Left lung (tissue), 10 donors: ENCODE results near the gene PRKN. TPM values are rescaled to one million over a fixed set of nuclear protein-coding genes. Genes with fewer than 3 reads are reported as not detected.

Experiments used
- ATAC-seq: fragments of 200-7000 bp; cut with Tn5 transposase; one replicate; pipeline ENCODE4 v1.9.1; 2020; ENCODE audit warnings: moderate library complexity
- DNase-seq, 4 donors: peaks; one replicate each; pipeline ENCODE4 v3.0.0-alpha.2; 2013 to 2020
- H3K27ac ChIP-seq, 2 donors: fragments of 200-600 bp; sonication (generic) in 1 of 2; one replicate each; pipeline versions ENCODE4 v1.5.0 to v1.8.0; 2020 to 2021
- H3K27me3 ChIP-seq, 2 donors: fragments of 200-600 bp; sonication (generic) in 1 of 2; one replicate each; pipeline versions ENCODE4 v1.5.0 to v1.8.0; 2020 to 2021
- H3K36me3 ChIP-seq, 2 donors: fragments of 200-600 bp; sonication (generic) in 1 of 2; one replicate each; pipeline versions ENCODE4 v1.5.0 to v1.8.0; 2020 to 2021
- H3K4me1 ChIP-seq, 2 donors: fragments of 200-600 bp; one replicate each; pipeline ENCODE4 v1.8.0; 2021
- H3K4me3 ChIP-seq, 2 donors: fragments of 200-600 bp; sonication (generic) in 1 of 2; one replicate each; pipeline versions ENCODE4 v1.5.0 to v1.8.0; 2020 to 2021; ENCODE audit warnings: mild to moderate bottlenecking in 1 of 2
- H3K9me3 ChIP-seq, 2 donors: fragments of 200-600 bp; sonication (generic) in 1 of 2; one replicate each; pipeline versions ENCODE4 v1.5.0 to v1.8.0; 2020 to 2021
- CTCF ChIP-seq, 2 donors: fragments of 200-600 bp; sonication (generic) in 1 of 2; IDR thresholded peaks; one replicate each; pipeline versions ENCODE4 v1.5.0 to v1.8.0; 2021; ENCODE audit warnings: antibody characterized with exemption in 2 of 2
- intact Hi-C, 2 donors: fragments of 100-400 bp; cut with DNase I; formaldehyde crosslinking; loops; one replicate each; pipeline versions ENCODE4 v1.11.2 to v1.14.2; 2022
- polyA plus RNA-seq, 6 donors: library from polyadenylated mRNA; unstranded; fragments of 120-200 nt; gene quantifications; one replicate each; pipeline ENCODE4 v1.2.1, GENCODE V29; 2013; ENCODE audit not compliant: insufficient read length in 6 of 6
- total RNA-seq, 2 donors: library from RNA; stranded (reverse); fragmentation: NEBNext Ultra II Directional; extraction: Animal tissue kit (Norgen Biotek cat#: 25700); gene quantifications; one replicate each; pipeline ENCODE4 v1.2.1, GENCODE V29; 2021
- donor health status: DM: no; HTN: yes; CAD: no.
- donor health status: DM: no; HTN: no; CAD: no.

The PRKN gene
- total and polyA plus RNA-seq, 8 donors, result 1.9 to 4.3 (median 2.5) TPM

- H3K27ac ChIP-seq, result no peak overlapping the region
- ATAC-seq, result no peak
- intact Hi-C loops, result no loop called here
- H3K27me3 ChIP-seq, result no peaks in the 10 kb centered on the region
- no peak for TF ChIP-seq CTCF (IDR thresholded peaks at IDR 0.05)
- H3K4me3 ChIP-seq, result no peak overlapping the region
- H3K9me3 ChIP-seq, result no peaks in the 10 kb centered on the region
- no peaks in the 10 kb centered on the region for H3K4me1 ChIP-seq
- H3K36me3 ChIP-seq, result no peaks in the 10 kb centered on the region
- DNase-seq, result no peak
These were observed 1287.3 kb downstream of the PRKN start for GRCh38 chr6:161440299-161440698.

- no peak for TF ChIP-seq CTCF (IDR thresholded peaks at IDR 0.05)
- no peak for DNase-seq
- Histone ChIP-seq H3K9me3 (no peaks in the 10 kb centered on the region), H3K36me3 (no peaks in the 10 kb centered on the region), H3K4me1 (no peaks in the 10 kb centered on the region), H3K27me3 (no peaks in the 10 kb centered on the region), H3K27ac (no peak overlapping the region), H3K4me3 (no peak overlapping the region)
- intact Hi-C loops, result no loop called here
- no peak for ATAC-seq
These were observed 1288.5 kb downstream of the PRKN start for GRCh38 chr6:161439093-161439492.

GRCh38 chr6:161438430-161439030 is 1289.0 kb downstream of the PRKN start:
- no peaks in the 10 kb centered on the region for H3K27me3 ChIP-seq
- intact Hi-C loops, result no loop called here
- DNase-seq (no peak), ATAC-seq (no peak)
- no peak for TF ChIP-seq CTCF (IDR thresholded peaks at IDR 0.05)
- no peak overlapping the region for H3K4me3 ChIP-seq
- H3K27ac ChIP-seq, result no peak overlapping the region
- no peaks in the 10 kb centered on the region for H3K36me3 ChIP-seq
- no peaks in the 10 kb centered on the region for H3K9me3 ChIP-seq
- no peaks in the 10 kb centered on the region for H3K4me1 ChIP-seq

GRCh38 chr6:161437851-161438250 is 1289.7 kb downstream of the PRKN start:
- Histone ChIP-seq H3K36me3 (no peaks in the 10 kb centered on the region), H3K27ac (no peak overlapping the region), H3K27me3 (no peaks in the 10 kb centered on the region), H3K4me1 (no peaks in the 10 kb centered on the region), H3K4me3 (no peak overlapping the region), H3K9me3 (no peaks in the 10 kb centered on the region)
- DNase-seq (no peak), ATAC-seq (no peak)
- intact Hi-C loops, result no loop called here
- no peak for TF ChIP-seq CTCF (IDR thresholded peaks at IDR 0.05)

GRCh38 chr6:161436106-161436876 is 1291.3 kb downstream of the PRKN start:
- DNase-seq, result no peak
- Histone ChIP-seq H3K4me1 (no peaks in the 10 kb centered on the region), H3K9me3 (no peaks in the 10 kb centered on the region), H3K36me3 (no peaks in the 10 kb centered on the region), H3K27ac (no peak overlapping the region), H3K4me3 (no peak overlapping the region), H3K27me3 (no peaks in the 10 kb centered on the region)
- no peak for TF ChIP-seq CTCF (IDR thresholded peaks at IDR 0.05)
- intact Hi-C loops, result no loop called here
- ATAC-seq, result no peak
